Mucosa of stomach (tissue), 1 donor: ENCODE measurements around the gene MCAT.

ENCODE experiments used
- H3K27me3 ChIP-seq: one replicate; pipeline ENCODE4 v1.7.0; 2013; ENCODE audit warnings: mild to moderate bottlenecking, low read length; ENCODE audit not compliant: control insufficient read depth, insufficient read depth
- H3K36me3 ChIP-seq: one replicate; pipeline ENCODE4 v1.7.0; 2013; ENCODE audit warnings: low read length; ENCODE audit not compliant: control insufficient read depth, insufficient read depth
- H3K4me1 ChIP-seq: one replicate; pipeline ENCODE4 v1.7.0; 2013; ENCODE audit warnings: mild to moderate bottlenecking, low read length; ENCODE audit not compliant: control insufficient read depth, insufficient read depth
- H3K4me3 ChIP-seq: one replicate; pipeline ENCODE4 v1.7.0; 2013; ENCODE audit warnings: low read length
- H3K9ac ChIP-seq: one replicate; pipeline ENCODE4 v1.7.0; 2013; ENCODE audit warnings: mild to moderate bottlenecking, low read length, moderate library complexity
- H3K9me3 ChIP-seq: one replicate; pipeline ENCODE4 v1.7.0; 2013; ENCODE audit warnings: mild to moderate bottlenecking, low read length, moderate library complexity; ENCODE audit not compliant: control insufficient read depth
- donor health status: Pancreatic carcinoma.

Gene MCAT

GRCh38 chr22:43127166-43127908 lies 15.9 kb downstream of the MCAT start:
- H3K4me3 ChIP-seq: peak overlapping the region; percentile 37
- no peaks in the 10 kb centered on the region for H3K9me3 ChIP-seq
- no peaks in the 10 kb centered on the region for H3K36me3 ChIP-seq
- no peaks in the 10 kb centered on the region for H3K27me3 ChIP-seq
- peak overlapping the region; percentile 82 for H3K9ac ChIP-seq
- H3K4me1 ChIP-seq: peaks cover 66% of the 10 kb centered on the region

- Histone ChIP-seq H3K36me3 (no peaks in the 10 kb centered on the region), H3K9ac (peak overlapping the region; percentile 82), H3K9me3 (no peaks in the 10 kb centered on the region), H3K4me1 (peaks cover 73% of the 10 kb centered on the region), H3K27me3 (no peaks in the 10 kb centered on the region), H3K4me3 (no peak overlapping the region)
Measured at GRCh38 chr22:43126501-43127165, 16.6 kb downstream of the MCAT start.

GRCh38 chr22:43118953-43119458 lies 24.2 kb downstream of the MCAT start:
- no peak overlapping the region for H3K4me3 ChIP-seq
- H3K4me1 ChIP-seq: peaks cover 79% of the 10 kb centered on the region
- H3K9ac ChIP-seq: peak overlapping the region; percentile 23
- no peaks in the 10 kb centered on the region for H3K9me3 ChIP-seq
- H3K27me3 ChIP-seq: no peaks in the 10 kb centered on the region
- H3K36me3 ChIP-seq: no peaks in the 10 kb centered on the region

- Histone ChIP-seq H3K4me3 (no peak overlapping the region), H3K4me1 (peaks cover 79% of the 10 kb centered on the region), H3K9ac (peak overlapping the region; percentile 23), H3K27me3 (no peaks in the 10 kb centered on the region), H3K36me3 (no peaks in the 10 kb centered on the region), H3K9me3 (no peaks in the 10 kb centered on the region)
Measured at GRCh38 chr22:43118024-43118849, 25.0 kb downstream of the MCAT start.

GRCh38 chr22:43116932-43117331 lies 26.3 kb downstream of the MCAT start:
- no peak overlapping the region for H3K9ac ChIP-seq
- H3K4me1 ChIP-seq: peaks cover 75% of the 10 kb centered on the region
- H3K36me3 ChIP-seq: no peaks in the 10 kb centered on the region
- no peak overlapping the region for H3K4me3 ChIP-seq
- H3K27me3 ChIP-seq: peaks cover 1% of the 10 kb centered on the region
- H3K9me3 ChIP-seq: no peaks in the 10 kb centered on the region

- peaks cover 8% of the 10 kb centered on the region for H3K27me3 ChIP-seq
- no peaks in the 10 kb centered on the region for H3K36me3 ChIP-seq
- no peaks in the 10 kb centered on the region for H3K9me3 ChIP-seq
- peak overlapping the region; percentile 55 for H3K9ac ChIP-seq
- H3K4me3 ChIP-seq: no peak overlapping the region
- peaks cover 62% of the 10 kb centered on the region for H3K4me1 ChIP-seq
Measured at GRCh38 chr22:43114958-43115357, 28.2 kb downstream of the MCAT start.

- Histone ChIP-seq H3K27me3 (peaks cover 8% of the 10 kb centered on the region), H3K36me3 (no peaks in the 10 kb centered on the region), H3K4me3 (no peak overlapping the region), H3K4me1 (peaks cover 53% of the 10 kb centered on the region), H3K9ac (peak overlapping the region; percentile 51), H3K9me3 (no peaks in the 10 kb centered on the region)
Measured at GRCh38 chr22:43113526-43114251, 29.5 kb downstream of the MCAT start.

- H3K4me3 ChIP-seq: peak overlapping the region; percentile 36
- no peaks in the 10 kb centered on the region for H3K36me3 ChIP-seq
- no peaks in the 10 kb centered on the region for H3K9me3 ChIP-seq
- peaks cover 44% of the 10 kb centered on the region for H3K4me1 ChIP-seq
- H3K9ac ChIP-seq: peak overlapping the region; percentile 76
- H3K27me3 ChIP-seq: peaks cover 8% of the 10 kb centered on the region
Measured at GRCh38 chr22:43110927-43111623, 32.1 kb downstream of the MCAT start.

GRCh38 chr22:43110444-43110926 lies 32.7 kb downstream of the MCAT start, which contains the start of gene BIK:
TSS of gene BIK (plus strand) at chr22:43110750. CDS start at chr22:43124023, 13,273 bp downstream.
- Histone ChIP-seq H3K36me3 (no peaks in the 10 kb centered on the region), H3K9me3 (no peaks in the 10 kb centered on the region), H3K4me3 (peak within 1 kb of the TSS; percentile 36), H3K9ac (peak within 1 kb of the TSS; percentile 76), H3K27me3 (peaks cover 8% of the 10 kb centered on the region), H3K4me1 (peaks cover 38% of the 10 kb centered on the region)

GRCh38 chr22:43109921-43110443 lies 33.2 kb downstream of the MCAT start:
- H3K4me1 ChIP-seq: peaks cover 33% of the 10 kb centered on the region
- H3K9me3 ChIP-seq: no peaks in the 10 kb centered on the region
- H3K4me3 ChIP-seq: no peak overlapping the region
- peaks cover 8% of the 10 kb centered on the region for H3K27me3 ChIP-seq
- H3K36me3 ChIP-seq: no peaks in the 10 kb centered on the region
- peak overlapping the region; percentile 76 for H3K9ac ChIP-seq
